Upper lobe of left lung (tissue), 6 donors: ENCODE data around the gene COTL1. TPM values are rescaled to one million over a fixed set of nuclear protein-coding genes. Genes with fewer than 3 reads are reported as not detected.

Experiments used
- ATAC-seq, 2 donors: fragments of 200-7000 bp; cut with Tn5 transposase; one replicate each; pipeline ENCODE4 v1.9.1; 2022; ENCODE audit warnings: mild to moderate bottlenecking in 2 of 2, moderate library complexity in 2 of 2; ENCODE audit not compliant: low FRiP score in 2 of 2
- DNase-seq, 2 donors: peaks; one replicate each; pipeline ENCODE4 v3.0.0-alpha.2; 2019 to 2020
- H3K27ac ChIP-seq, 4 donors: fragments of 200-600 bp; sonication (generic); one replicate each; pipeline ENCODE4 v1.5.1; 2016 to 2019
- H3K27me3 ChIP-seq, 4 donors: fragments of 200-600 bp; sonication (generic); one replicate each; pipeline ENCODE4 v1.5.1; 2017 to 2019
- H3K36me3 ChIP-seq, 4 donors: fragments of 200-600 bp; sonication (generic); one replicate each; pipeline ENCODE4 v1.5.1; 2016 to 2019
- H3K4me1 ChIP-seq, 4 donors: fragments of 200-600 bp; sonication (generic); one replicate each; pipeline ENCODE4 v1.5.1; 2018 to 2019
- H3K4me3 ChIP-seq, 4 donors: fragments of 200-600 bp; sonication (generic); one replicate each; pipeline ENCODE4 v1.5.1; 2017 to 2019; ENCODE audit warnings: mild to moderate bottlenecking in 2 of 4, moderate library complexity in 1 of 4
- H3K9me3 ChIP-seq, 4 donors: fragments of 200-600 bp; sonication (generic); one replicate each; pipeline ENCODE4 v1.5.1; 2018 to 2019
- EP300 ChIP-seq, 4 donors: sonication (generic); formaldehyde crosslinking; IDR thresholded peaks; one replicate each; pipeline ENCODE4 v1.5.1; 2017; ENCODE audit warnings: antibody characterized with exemption in 4 of 4, control low read depth in 2 of 4
- POLR2A ChIP-seq, 4 donors: fragments of 450-650 bp; IDR thresholded peaks; one replicate each; pipeline ENCODE4 v1.5.1; 2016 to 2017; ENCODE audit warnings: antibody characterized with exemption in 4 of 4, mild to moderate bottlenecking in 2 of 4
- POLR2AphosphoS5 ChIP-seq, 2 donors: sonication (generic); formaldehyde crosslinking; IDR thresholded peaks; one replicate each; pipeline ENCODE4 v1.5.1; 2017; ENCODE audit warnings: antibody characterized with exemption in 2 of 2
- WGBS, 2 donors: methylation state at CpG; one replicate each; pipeline ENCODE4 v1.1.5; 2017 to 2018; 5-methylcytosine and 5-hydroxymethylcytosine counted together
- total RNA-seq, 6 donors: library from RNA; depleted of rRNA in 4 of 6; stranded (reverse); fragments of >200 nt in 4 of 6; gene quantifications; one replicate each; pipeline versions ENCODE4 v1.1.0 to v1.2.1, GENCODE V29; 2016 to 2021
- TF ChIP-seq, protein P1 (sequence below), 6 experiments: fragments of 450-650 bp in 4 of 6; fragments of 200-600 bp in 2 of 6; sonication (generic) in 2 of 6; IDR thresholded peaks; one replicate each; pipeline ENCODE4 v1.5.1; 2016 to 2019; ENCODE audit warnings: antibody characterized with exemption in 6 of 6
- donor health status: DM: no; HTN: no; CAD: no; lungs with moderate emphysema.
- donor health status: DM: no; HTN: yes; CAD: no; lungs with severe emphysema.

Gene COTL1
- total RNA-seq, 6 donors from 2014 or later: 31.6 to 256 (median 75.6) TPM

DNA sequence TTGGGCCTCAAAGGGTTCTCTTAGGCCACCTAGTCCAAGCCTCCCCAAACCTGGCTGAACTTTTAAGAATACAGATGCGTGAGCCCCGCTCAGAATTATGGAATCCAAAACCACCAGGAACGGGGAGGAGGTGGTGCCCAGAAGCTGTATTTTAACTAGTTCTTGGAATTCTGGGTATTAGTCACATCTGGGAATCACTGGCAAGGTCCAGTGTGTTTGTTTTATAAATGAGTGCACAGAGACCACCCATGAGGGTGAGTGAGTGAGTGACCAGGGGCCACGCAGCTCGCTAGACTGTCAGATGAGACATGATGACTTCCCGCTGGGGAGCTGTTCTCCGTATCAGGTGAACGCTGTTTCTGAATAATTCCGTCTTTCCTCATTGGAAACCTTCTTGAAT, 44.6 kb upstream of the COTL1 start:
- peaks cover 36 to 91% (median 81%) of the 10 kb centered on the region in 4 donors for H3K36me3 ChIP-seq
- TF ChIP-seq POLR2A (IDR thresholded peaks at IDR 0.05): no peak
- no peak for TF ChIP-seq EP300 (IDR thresholded peaks at IDR 0.05)
- TF ChIP-seq, protein P1, sequence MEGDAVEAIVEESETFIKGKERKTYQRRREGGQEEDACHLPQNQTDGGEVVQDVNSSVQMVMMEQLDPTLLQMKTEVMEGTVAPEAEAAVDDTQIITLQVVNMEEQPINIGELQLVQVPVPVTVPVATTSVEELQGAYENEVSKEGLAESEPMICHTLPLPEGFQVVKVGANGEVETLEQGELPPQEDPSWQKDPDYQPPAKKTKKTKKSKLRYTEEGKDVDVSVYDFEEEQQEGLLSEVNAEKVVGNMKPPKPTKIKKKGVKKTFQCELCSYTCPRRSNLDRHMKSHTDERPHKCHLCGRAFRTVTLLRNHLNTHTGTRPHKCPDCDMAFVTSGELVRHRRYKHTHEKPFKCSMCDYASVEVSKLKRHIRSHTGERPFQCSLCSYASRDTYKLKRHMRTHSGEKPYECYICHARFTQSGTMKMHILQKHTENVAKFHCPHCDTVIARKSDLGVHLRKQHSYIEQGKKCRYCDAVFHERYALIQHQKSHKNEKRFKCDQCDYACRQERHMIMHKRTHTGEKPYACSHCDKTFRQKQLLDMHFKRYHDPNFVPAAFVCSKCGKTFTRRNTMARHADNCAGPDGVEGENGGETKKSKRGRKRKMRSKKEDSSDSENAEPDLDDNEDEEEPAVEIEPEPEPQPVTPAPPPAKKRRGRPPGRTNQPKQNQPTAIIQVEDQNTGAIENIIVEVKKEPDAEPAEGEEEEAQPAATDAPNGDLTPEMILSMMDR (IDR thresholded peaks at IDR 0.05): no peak
- TF ChIP-seq POLR2AphosphoS5 (IDR thresholded peaks at IDR 0.05): no peak
- no peaks in the 10 kb centered on the region for H3K9me3 ChIP-seq
- DNase-seq (no peak), ATAC-seq (no peak)
- no peaks in the 10 kb centered on the region for H3K27me3 ChIP-seq
- no peaks in the 10 kb centered on the region for H3K4me1 ChIP-seq
- WGBS, 2 donors: 97 to 98% methylated on average over 9 of the region's 9 CpGs
- no peak overlapping the region for H3K4me3 ChIP-seq
- no peak overlapping the region for H3K27ac ChIP-seq

DNA sequence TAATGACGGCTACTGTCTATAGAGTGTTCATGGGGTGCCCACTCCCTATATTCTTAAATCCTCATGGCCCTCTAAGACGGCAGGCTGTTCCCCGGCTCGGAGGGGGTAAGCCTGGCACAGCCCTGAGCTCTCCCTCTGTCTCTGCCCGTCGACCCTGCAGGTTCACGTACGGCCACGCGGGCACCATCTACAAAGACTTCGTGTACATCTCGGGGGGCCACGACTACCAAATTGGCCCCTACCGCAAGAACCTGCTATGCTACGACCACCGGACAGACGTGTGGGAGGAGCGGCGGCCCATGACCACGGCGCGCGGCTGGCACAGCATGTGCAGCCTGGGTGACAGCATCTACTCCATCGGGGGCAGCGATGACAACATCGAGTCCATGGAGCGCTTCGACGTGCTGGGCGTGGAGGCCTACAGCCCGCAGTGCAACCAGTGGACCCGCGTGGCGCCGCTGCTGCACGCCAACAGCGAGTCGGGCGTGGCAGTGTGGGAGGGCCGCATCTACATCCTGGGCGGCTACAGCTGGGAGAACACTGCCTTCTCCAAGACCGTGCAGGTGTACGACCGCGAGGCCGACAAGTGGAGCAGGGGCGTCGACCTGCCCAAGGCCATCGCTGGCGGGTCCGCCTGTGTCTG, 43.7 kb upstream of the COTL1 start:
- no peaks in the 10 kb centered on the region for H3K9me3 ChIP-seq
- ATAC-seq (no peak), DNase-seq (peak in 1 of 2 donors; percentile 76)
- no peak overlapping the region for H3K27ac ChIP-seq
- WGBS, 2 donors: 96 to 97% methylated on average over 32 to 51 of the region's 51 CpGs
- H3K4me1 ChIP-seq: no peaks in the 10 kb centered on the region
- no peak overlapping the region for H3K4me3 ChIP-seq
- H3K27me3 ChIP-seq: no peaks in the 10 kb centered on the region
- no peak for TF ChIP-seq POLR2A (IDR thresholded peaks at IDR 0.05)
- no peak for TF ChIP-seq POLR2AphosphoS5 (IDR thresholded peaks at IDR 0.05)
- TF ChIP-seq, protein P1 (IDR thresholded peaks at IDR 0.05): no peak
- TF ChIP-seq EP300 (IDR thresholded peaks at IDR 0.05): no peak
- peaks cover 44 to 99% (median 90%) of the 10 kb centered on the region in 4 donors for H3K36me3 ChIP-seq

DNA sequence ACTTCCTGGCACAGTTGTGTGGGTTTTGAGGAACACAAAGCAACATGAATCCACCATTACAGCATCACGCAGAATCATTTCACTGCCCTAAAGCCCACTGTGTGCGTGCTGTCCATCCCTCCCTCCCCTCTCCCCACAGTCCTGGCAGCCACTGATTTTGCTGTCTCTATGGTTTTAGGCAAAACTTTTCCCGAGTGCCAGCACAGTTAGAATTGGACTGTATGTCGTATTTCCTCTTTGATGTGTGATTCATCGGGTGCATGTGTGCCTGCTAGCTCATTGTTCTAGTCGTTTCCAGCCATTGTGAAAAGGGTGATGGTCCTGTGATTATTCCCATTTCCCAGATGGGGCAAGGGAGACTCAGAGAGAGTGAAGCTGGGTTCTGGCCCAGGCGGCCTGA, 43.1 kb upstream of the COTL1 start:
- no peaks in the 10 kb centered on the region for H3K27me3 ChIP-seq
- no peak for ATAC-seq
- TF ChIP-seq, protein P1 (IDR thresholded peaks at IDR 0.05): no peak
- TF ChIP-seq EP300 (IDR thresholded peaks at IDR 0.05): no peak
- TF ChIP-seq POLR2A (IDR thresholded peaks at IDR 0.05): no peak
- no peak for TF ChIP-seq POLR2AphosphoS5 (IDR thresholded peaks at IDR 0.05)
- WGBS, 2 donors: 80 to 82% methylated on average over 7 of the region's 7 CpGs
- H3K36me3 ChIP-seq: peaks cover 44 to 98% (median 87%) of the 10 kb centered on the region in 4 donors
- H3K9me3 ChIP-seq: no peaks in the 10 kb centered on the region
- no peaks in the 10 kb centered on the region for H3K4me1 ChIP-seq
- DNase-seq: no peak
- no peak overlapping the region for H3K4me3 ChIP-seq
- no peak overlapping the region for H3K27ac ChIP-seq

DNA sequence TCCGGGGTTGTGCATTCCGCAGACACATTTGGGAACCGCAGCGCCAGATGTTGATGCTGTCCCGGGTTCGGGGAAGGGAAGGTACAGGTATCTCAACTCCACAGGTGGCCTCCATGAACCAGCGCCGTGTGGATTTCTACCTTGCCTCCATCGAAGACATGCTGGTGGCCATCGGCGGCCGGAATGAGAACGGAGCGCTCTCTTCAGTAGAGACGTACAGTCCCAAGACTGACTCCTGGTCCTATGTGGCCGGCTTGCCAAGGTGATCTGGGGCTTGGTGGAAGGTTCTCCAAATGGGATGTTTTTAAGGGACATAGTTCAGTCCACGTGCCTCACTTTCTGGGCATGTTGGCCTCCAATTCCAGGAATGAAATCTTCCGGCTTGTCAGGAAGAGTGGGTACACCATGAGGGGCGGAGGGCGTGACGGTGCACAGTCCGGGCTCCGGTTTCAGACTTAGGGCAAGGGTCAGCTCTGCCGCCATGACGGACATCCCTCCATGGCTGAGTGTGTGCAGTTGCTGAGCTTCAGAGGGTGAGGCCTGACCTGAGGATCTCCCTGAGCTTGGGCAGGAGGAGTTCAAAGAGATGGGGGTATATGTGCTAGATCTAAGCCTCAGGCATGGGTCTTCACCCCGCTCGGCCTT, 41.9 kb upstream of the COTL1 start:
- peaks cover 44 to 91% (median 78%) of the 10 kb centered on the region in 4 donors for H3K36me3 ChIP-seq
- no peak overlapping the region for H3K27ac ChIP-seq
- TF ChIP-seq POLR2A (IDR thresholded peaks at IDR 0.05): no peak
- TF ChIP-seq EP300 (IDR thresholded peaks at IDR 0.05): no peak
- TF ChIP-seq, protein P1 (IDR thresholded peaks at IDR 0.05): no peak
- TF ChIP-seq POLR2AphosphoS5 (IDR thresholded peaks at IDR 0.05): no peak
- DNase-seq: no peak
- no peak overlapping the region for H3K4me3 ChIP-seq
- no peaks in the 10 kb centered on the region for H3K27me3 ChIP-seq
- 95 to 97% methylated on average over 20 to 27 of the region's 27 CpGs for WGBS, 2 donors
- H3K4me1 ChIP-seq: no peaks in the 10 kb centered on the region
- H3K9me3 ChIP-seq: no peaks in the 10 kb centered on the region
- no peak for ATAC-seq
